Panc1 (cell line): ENCODE data around the gene AKT1. TPM values are rescaled to one million over a fixed set of nuclear protein-coding genes. Genes with fewer than 3 reads are reported as not detected.
A peak's percentile ranks its signal among the peaks of the same experiment; 100 is the strongest.

ENCODE experiments used
- ATAC-seq: fragments of 200-7000 bp; cut with Tn5 transposase; 2 replicates; pipeline ENCODE4 v1.9.1; 2020; ENCODE audit warnings: mild to moderate bottlenecking, moderate library complexity
- BruUV-seq: library from RNA; stranded (reverse); fragments of 400-500 nt; replicated peaks from 2 replicates; lab custom pipeline; 2021; lab: Mats Ljungman, UMichigan
- CTCF ChIA-PET: fragments of 300-600 bp; sonication (Branson Sonifier 250); formaldehyde crosslinking; loops from one replicate; lab custom pipeline; 2022; ENCODE audit warnings: antibody characterized with exemption; lab: Charles Lee
- POLR2A ChIA-PET: fragments of 300-600 bp; sonication (Branson Sonifier 250); formaldehyde crosslinking; loops from one replicate; lab custom pipeline; 2022; ENCODE audit warnings: antibody characterized with exemption; lab: Charles Lee
- DNase-seq: peaks from one replicate; pipeline ENCODE4 v3.0.0-alpha.2; 2010; ENCODE audit warnings: low read depth, low spot score
- H3K27ac ChIP-seq: 2 replicates; pipeline ENCODE4 v1.5.1; 2011; ENCODE audit warnings: mild to moderate bottlenecking, low read length, inconsistent platforms
- H3K27me3 ChIP-seq: fragments of 200-500 bp; sonication (Bioruptor generic); 2 replicates; pipeline ENCODE4 v1.6.0; 2014; ENCODE audit warnings: low read length, inconsistent platforms; ENCODE audit not compliant: control insufficient read depth, insufficient read depth
- H3K36me3 ChIP-seq: fragments of 200-500 bp; sonication (Bioruptor generic); 2 replicates; pipeline ENCODE4 v1.5.1; 2014; ENCODE audit warnings: inconsistent platforms, mild to moderate bottlenecking, low read length, moderate library complexity; ENCODE audit not compliant: control insufficient read depth, insufficient read depth
- H3K4me1 ChIP-seq: 2 replicates; pipeline ENCODE4 v1.5.1; 2011; ENCODE audit warnings: inconsistent platforms, mild to moderate bottlenecking, low read length, moderate library complexity; ENCODE audit not compliant: control insufficient read depth, insufficient read depth
- H3K4me3 ChIP-seq, 2 experiments: 2 replicates each; pipeline ENCODE4 v1.5.1; 2011 to 2012; ENCODE audit warnings: low read depth in 2 of 2, low read length in 2 of 2, mild to moderate bottlenecking in 2 of 2, inconsistent platforms in 1 of 2, moderate library complexity in 1 of 2
- H3K9me3 ChIP-seq: fragments of 200-500 bp; sonication (Bioruptor generic); 2 replicates; pipeline ENCODE4 v1.5.1; 2014; ENCODE audit warnings: low read depth, mild to moderate bottlenecking, inconsistent platforms, low read length, moderate library complexity; ENCODE audit not compliant: control insufficient read depth, insufficient read depth
- CTCF ChIP-seq: fragments of 450-650 bp; IDR thresholded peaks from 2 replicates; pipeline ENCODE4 v1.5.1; 2017; ENCODE audit warnings: mild to moderate bottlenecking
- SIN3A ChIP-seq: IDR thresholded peaks from 2 replicates; pipeline ENCODE4 v1.6.1; 2012; ENCODE audit warnings: low read depth, mild to moderate bottlenecking, low read length, moderate library complexity, borderline replicate concordance; ENCODE audit not compliant: insufficient read depth
- in situ Hi-C: cut with HindIII; loops from 2 replicates; pipeline ENCODE4 v1.10.0; 2016; ENCODE audit warnings: low sequenced_read_pairs, low pct_unique_long_range_greater_than_20kb
- intact Hi-C: fragments of 100-400 bp; cut with micrococcal nuclease; formaldehyde crosslinking; loops from one replicate; pipeline ENCODE4 v1.10.0; 2022; ENCODE audit not compliant: unreplicated experiment
- total RNA-seq: library from RNA; stranded (reverse); gene quantifications from one replicate; pipeline ENCODE4 v1.2.1, GENCODE V29; 2021; ENCODE audit not compliant: unreplicated experiment
- TF ChIP-seq, protein P1 (sequence below), 2 experiments: IDR thresholded peaks; 2 replicates each; pipeline ENCODE4 v1.6.1; 2011 to 2012; ENCODE audit warnings: low read depth in 2 of 2, control low read depth in 1 of 2, low read length in 1 of 2, mild to moderate bottlenecking in 1 of 2, moderate library complexity in 1 of 2; ENCODE audit not compliant: insufficient read depth in 1 of 2

The AKT1 gene
- total RNA-seq, 1 experiment from 2014 or later, result 175 TPM

DNA sequence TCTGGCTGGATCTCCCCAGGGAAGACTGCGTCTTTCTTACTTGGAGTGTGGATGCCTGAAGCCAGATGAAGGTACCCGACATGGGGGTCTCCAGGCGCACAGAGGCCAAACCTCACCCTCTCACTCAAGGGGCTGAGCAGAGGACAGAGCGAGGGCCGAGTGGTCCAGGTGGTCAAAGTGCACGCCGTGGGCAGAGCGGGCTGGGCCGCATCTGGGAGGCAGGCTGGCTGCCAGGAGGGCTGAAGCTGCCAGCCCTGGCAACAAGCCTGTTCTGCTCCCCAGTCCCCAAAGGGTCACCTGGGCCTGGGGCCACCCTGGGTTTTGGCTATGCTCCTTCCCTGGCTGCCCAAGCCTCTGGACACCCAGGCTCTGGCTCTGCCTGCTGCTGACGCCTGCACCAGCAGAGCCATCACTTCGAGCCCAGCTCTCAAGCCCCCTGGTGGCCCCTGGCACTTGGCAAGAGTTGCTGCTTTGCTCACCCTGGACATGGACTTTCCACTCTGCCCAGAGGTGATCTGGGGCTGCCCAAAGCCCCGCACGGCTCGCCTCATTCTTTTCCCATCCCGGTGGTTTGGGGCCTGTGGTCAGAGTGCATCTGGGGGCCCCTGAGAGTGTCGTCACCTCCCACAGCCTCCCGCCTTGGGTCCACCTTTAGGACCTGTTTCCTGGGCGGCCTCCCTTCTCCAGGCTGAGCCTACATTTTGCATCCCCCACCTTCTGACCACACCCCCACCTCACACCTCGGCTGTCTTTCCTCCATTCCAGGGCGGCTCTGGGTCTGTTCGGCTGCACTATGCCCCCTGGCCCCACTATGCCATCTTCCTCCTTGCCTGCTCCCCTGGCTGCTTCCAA, 68.7 kb downstream of the AKT1 start:
- TF ChIP-seq, protein P1, sequence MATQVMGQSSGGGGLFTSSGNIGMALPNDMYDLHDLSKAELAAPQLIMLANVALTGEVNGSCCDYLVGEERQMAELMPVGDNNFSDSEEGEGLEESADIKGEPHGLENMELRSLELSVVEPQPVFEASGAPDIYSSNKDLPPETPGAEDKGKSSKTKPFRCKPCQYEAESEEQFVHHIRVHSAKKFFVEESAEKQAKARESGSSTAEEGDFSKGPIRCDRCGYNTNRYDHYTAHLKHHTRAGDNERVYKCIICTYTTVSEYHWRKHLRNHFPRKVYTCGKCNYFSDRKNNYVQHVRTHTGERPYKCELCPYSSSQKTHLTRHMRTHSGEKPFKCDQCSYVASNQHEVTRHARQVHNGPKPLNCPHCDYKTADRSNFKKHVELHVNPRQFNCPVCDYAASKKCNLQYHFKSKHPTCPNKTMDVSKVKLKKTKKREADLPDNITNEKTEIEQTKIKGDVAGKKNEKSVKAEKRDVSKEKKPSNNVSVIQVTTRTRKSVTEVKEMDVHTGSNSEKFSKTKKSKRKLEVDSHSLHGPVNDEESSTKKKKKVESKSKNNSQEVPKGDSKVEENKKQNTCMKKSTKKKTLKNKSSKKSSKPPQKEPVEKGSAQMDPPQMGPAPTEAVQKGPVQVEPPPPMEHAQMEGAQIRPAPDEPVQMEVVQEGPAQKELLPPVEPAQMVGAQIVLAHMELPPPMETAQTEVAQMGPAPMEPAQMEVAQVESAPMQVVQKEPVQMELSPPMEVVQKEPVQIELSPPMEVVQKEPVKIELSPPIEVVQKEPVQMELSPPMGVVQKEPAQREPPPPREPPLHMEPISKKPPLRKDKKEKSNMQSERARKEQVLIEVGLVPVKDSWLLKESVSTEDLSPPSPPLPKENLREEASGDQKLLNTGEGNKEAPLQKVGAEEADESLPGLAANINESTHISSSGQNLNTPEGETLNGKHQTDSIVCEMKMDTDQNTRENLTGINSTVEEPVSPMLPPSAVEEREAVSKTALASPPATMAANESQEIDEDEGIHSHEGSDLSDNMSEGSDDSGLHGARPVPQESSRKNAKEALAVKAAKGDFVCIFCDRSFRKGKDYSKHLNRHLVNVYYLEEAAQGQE (IDR thresholded peaks at IDR 0.05; ENCODE audit: insufficient read depth in 1 of 2, low read depth in 2 of 2, low read length in 1 of 2), result no peak
- TF ChIP-seq CTCF, result peak; percentile 38
- H3K9me3 ChIP-seq, result no peaks in the 10 kb centered on the region
- ChIA-PET CTCF (interaction anchor here (0.7 kb wide), 1 partner anchor 55 kb away, joined by 9 read pairs; no protein-coding TSS in a partner anchor), POLR2A (no interaction called here)
- no peaks in the 10 kb centered on the region for H3K36me3 ChIP-seq
- in situ Hi-C loops, result no loop called here
- H3K27me3 ChIP-seq, result no peaks in the 10 kb centered on the region
- no peak overlapping the region for H3K4me3 ChIP-seq
- DNase-seq (no peak), ATAC-seq (no peak)
- intact Hi-C loops, result no loop called here
- H3K4me1 ChIP-seq, result peaks cover 30% of the 10 kb centered on the region
- H3K27ac ChIP-seq, result no peak overlapping the region
- BruUV-seq, result no TSS peak

GRCh38 chr14:104725772-104726548, 69.6 kb downstream of the AKT1 start:
- Histone ChIP-seq H3K4me1 (peaks cover 33% of the 10 kb centered on the region), H3K36me3 (no peaks in the 10 kb centered on the region), H3K27me3 (no peaks in the 10 kb centered on the region), H3K27ac (no peak overlapping the region), H3K9me3 (no peaks in the 10 kb centered on the region), H3K4me3 (no peak overlapping the region; a peak in 1 of 4 replicates)
- ATAC-seq, result no peak
- ChIA-PET CTCF (interaction anchor here (0.7 to 1.2 kb wide), 2 partner anchors 26 to 54 kb away, joined by 4 to 9 read pairs; partner anchors contain the start of gene SIVA1), POLR2A (no interaction called here)
- no TSS peak for BruUV-seq
- in situ Hi-C loops, result no loop called here
- intact Hi-C loops, result no loop called here
- no peak for DNase-seq
- TF ChIP-seq SIN3A (no peak), CTCF (peak; percentile 18)
